Measurements from ENCODE around the gene TMEM30B. TPM values are rescaled to one million over a fixed set of nuclear protein-coding genes. Genes with fewer than 3 reads are reported as not detected.

TMEM30B gene
- total RNA-seq, 2 donors from 2014 or later, result 27.3 to 50.2 TPM

DNA sequence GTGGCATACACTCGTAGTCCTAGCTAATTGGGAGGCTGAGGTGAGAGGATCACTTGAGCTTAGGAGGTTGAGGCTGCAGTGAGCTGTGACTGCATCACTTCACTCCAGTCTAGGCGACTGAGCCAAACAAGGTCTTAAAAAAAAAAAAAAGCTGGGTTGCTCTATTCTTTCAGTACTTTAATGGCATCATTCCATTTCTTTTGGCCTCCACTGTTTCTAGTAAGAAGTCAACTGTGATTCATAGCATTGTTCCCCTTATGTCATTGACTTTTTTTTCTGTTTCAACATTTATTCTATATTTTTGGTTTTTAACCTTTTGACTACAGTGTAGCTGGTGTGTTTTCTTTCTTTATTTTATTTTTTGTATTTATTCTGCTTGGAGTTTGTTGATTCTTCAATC is 23.6 kb upstream of the TMEM30B start:
- intact Hi-C loops (cut with DNase I), result no loop called here
- DNase-seq (ENCODE audit: low spot score), result no peak

DNA sequence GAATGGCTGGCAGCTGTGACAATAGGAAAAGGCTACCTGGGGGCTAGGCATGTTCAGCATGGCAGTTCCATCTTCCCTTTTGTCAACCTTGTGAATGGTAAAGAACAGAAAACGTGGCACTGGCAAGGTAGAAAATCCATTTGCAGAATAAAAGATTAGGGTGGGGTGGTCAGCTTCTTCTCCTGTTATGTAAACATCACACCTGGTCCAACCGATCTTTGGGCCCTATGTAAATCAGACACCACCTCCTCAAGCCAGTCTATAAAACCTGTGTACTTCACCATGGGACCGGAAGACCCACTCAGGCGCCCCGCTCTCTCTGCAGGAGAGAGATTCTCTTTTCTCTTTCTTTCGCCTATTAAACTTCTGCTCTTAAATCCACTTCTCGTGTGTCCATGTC is 19.6 kb upstream of the TMEM30B start:
- no peak for DNase-seq (ENCODE audit: low spot score)
- intact Hi-C loops (cut with DNase I), result no loop called here

- intact Hi-C loops (cut with DNase I), result no loop called here
- DNase-seq (ENCODE audit: low spot score), result no peak
Observed at GRCh38 chr14:61300209-61300608, 19.1 kb upstream of the TMEM30B start.

DNA sequence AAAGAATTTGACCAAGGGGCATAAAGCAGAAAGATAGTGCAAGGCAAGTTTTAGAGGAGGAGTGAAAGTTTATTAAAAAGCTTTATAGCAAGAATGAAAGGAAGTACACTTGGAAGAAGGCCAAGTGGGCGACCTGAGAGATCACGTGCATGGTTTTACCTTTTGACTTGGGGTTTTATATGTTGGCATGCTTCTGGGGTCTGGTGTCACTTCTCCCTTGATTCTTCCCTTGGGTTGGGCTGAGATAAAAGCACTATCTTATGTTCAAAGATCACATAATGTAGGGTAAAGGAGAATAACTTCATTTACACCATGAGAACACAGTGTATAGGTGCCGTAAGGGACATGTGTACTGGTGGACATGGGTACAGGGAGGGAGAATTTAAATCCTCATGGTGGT is 17.7 kb upstream of the TMEM30B start:
- intact Hi-C loops (cut with DNase I), result no loop called here
- DNase-seq (ENCODE audit: low spot score), result no peak

DNA sequence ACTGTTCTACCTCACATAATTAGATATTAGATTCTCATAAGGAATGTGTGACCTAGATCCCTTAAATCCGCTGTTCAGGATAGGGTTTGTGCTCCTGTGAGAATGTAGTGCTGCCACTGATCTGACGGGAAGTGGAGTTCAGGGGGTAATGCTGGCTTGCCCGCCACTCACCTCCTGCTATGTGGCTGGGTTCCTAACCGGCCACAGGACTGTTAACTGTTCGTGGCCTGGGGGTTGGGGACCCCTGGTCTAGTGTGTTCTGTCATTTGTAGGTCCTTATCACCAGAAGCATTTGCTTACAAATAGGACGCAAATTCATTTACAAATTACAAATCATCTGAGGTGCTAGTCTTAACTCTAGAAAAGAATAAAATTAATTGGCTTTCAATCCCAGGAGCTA is 16.4 kb upstream of the TMEM30B start:
- intact Hi-C loops (cut with DNase I), result no loop called here
- no peak for DNase-seq (ENCODE audit: low spot score)

DNA sequence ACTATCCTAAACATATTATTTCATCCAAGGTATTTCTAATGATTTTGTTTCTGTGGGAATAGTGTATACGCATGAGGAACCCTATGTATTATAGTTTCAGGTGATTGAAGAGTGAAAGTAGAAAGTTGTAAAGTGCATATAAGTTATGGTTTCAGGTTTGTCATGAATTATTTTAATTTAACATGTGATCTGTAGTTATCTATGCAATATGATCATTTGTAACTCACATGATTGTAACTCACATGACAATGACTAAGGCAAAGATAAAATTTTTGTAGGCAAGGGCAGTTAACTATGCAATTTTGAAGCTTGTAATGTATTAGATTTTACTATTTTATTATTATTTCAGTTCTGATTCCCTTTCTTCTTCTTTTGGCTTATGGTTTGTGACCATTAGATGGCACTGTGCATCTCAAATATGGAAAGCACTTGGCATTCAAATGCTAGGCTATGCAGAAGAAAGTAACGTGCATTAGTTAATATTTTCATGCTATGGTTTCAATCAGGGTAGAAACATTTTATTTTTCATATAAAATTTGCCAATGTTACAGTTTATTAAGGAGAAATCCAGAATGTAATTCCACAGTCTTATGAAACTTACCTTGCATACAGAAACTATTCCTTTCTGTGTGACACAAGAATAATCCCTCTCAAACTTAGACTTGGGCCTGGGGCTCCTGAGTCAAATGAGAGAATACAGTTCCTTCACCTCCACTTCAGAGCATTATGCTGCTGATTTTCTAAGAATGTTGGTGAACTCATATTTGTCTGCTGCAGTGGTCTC is 15.8 kb upstream of the TMEM30B start:
- no peak for DNase-seq (ENCODE audit: low spot score)
- intact Hi-C loops (cut with DNase I), result no loop called here

- DNase-seq (ENCODE audit: low spot score), result no peak
- intact Hi-C loops (cut with DNase I), result no loop called here
Observed at GRCh38 chr14:61296151-61296550, 15.0 kb upstream of the TMEM30B start.

DNA sequence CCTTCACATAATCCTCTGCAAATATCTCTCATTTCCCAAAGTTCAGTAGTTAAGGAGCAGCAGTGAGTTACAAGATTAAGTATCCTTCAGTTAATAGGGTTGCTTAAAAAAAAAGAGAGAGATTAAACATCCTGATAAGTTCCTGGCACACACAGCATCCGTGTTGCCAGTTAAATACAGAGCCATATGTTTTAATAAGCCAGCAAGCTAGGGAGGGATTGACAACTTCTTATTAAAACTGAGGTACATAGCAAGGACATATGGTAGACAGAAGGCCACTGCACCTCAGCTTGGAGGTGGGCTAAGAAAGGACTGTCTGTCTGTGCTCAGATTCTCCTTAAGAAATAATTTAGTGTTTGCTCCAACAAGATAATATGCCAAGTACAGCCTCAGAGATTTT is 9.6 kb upstream of the TMEM30B start:
- intact Hi-C loops (cut with DNase I), result no loop called here
- no peak for DNase-seq (ENCODE audit: low spot score)

DNA sequence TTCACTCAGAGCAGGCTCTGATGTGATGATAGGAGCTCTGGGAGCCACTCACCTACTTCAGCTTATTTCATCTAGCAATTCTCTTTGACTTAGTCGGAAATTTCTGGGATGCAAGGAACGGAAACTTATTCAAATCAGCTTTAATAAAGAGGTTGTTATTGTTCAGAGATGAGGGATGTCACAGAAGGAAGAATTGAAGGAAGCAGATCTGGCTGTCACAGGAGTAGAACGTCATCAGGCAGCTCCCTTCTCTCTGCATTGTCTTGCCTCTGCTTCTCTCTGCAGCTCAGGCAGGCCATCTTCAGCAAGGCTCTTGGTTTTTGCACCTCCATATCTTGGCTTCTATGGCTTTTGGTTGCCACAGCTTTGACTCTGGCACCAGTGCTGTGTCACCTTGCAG is 7.6 kb upstream of the TMEM30B start:
- intact Hi-C loops (cut with DNase I), result no loop called here

GRCh38 chr14:61288228-61288627 is 7.1 kb upstream of the TMEM30B start:
- intact Hi-C loops (cut with DNase I), result no loop called here
- no peak for DNase-seq (ENCODE audit: low spot score)

More for the DNA sequence above, 7.6 kb upstream of the TMEM30B start:
- no peak for DNase-seq (ENCODE audit: low spot score)

DNA sequence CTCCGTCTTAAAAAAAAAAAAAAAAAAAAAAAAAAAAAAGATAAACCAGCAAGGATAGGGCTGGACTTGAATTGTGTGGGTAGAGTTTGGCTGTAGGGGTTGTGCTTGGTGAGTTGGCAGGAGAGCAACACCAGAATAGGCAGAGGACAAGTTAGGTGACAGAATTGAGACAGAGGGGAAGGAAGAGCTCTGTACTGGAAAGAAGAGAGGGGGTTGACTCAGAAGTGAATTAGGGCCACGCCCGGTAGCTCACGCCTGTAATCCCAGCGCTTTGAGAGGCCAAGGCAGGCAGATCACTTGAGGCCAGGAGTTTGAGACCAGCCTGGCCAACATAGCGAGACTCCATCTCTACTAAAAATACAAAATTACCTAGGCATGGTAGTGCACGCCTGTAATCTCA is 6.1 kb upstream of the TMEM30B start:
- no peak for DNase-seq (ENCODE audit: low spot score)
- intact Hi-C loops (cut with DNase I), result no loop called here

DNA sequence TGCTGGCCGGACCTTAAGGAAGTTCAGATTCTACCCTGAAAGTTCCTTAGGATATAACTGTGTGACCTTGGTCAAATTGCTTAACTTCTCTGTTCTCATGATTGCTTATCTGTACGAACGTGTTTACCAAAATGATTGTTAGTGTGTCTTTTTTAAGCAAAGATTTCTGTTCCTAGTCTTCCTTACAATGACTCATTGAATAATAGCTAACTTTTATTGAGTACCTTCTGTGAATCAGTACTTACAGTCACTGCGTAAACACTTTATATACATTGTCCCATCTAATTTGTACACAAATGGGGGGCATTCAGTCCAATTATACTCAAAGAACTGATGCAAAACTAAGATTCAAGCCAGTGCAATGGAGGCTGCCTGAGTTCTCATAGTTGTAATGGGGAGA is 4.2 kb upstream of the TMEM30B start:
- intact Hi-C loops (cut with DNase I), result no loop called here
- no peak for DNase-seq (ENCODE audit: low spot score)

- intact Hi-C loops (cut with DNase I), result no loop called here
- no peak for DNase-seq (ENCODE audit: low spot score)
Observed at GRCh38 chr14:61284001-61284400, 2.9 kb upstream of the TMEM30B start.

- intact Hi-C loops (cut with DNase I), result no loop called here
- no peak for DNase-seq (ENCODE audit: low spot score)
Observed at GRCh38 chr14:61282746-61283145, 1.6 kb upstream of the TMEM30B start.

GRCh38 chr14:61281948-61282275 is 774 bp upstream of the TMEM30B start:
- DNase-seq (ENCODE audit: low spot score), result no peak
- intact Hi-C loops (cut with DNase I), result no loop called here

DNA sequence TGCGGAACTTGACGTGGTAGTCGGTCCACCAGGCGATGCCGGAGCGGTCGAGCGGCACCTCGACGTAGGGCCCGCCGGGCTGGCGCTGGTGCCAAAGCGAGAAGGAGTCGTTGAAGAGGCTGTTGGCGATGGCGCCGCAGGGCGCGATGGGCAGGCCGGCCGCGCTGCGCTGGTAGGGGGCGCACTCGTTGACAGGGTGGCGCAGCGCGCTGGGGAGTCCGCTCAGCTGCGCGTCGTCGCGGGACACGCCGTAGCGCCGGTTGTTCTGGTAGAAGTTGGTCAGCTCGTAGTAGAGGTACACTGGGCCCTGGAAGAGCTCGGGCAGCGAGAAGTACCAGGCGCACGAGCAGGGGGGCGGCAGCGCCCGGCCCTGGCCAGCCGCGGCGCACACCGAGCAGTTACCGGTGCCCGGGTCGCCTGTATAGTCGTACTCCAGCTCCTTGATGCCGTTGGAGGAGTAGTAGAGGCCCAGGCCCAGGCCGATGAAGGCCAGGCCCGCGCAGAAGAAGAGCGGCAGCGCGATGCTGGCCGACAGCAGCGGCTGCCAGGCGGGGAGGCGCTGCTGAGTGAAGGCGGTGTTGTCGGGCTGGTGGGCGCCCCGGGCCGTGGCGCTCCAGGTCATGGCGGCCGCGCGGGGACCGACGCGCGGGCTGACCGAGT is 482 bp downstream of the TMEM30B start:
- peak; percentile 89 for DNase-seq (ENCODE audit: low spot score)
- intact Hi-C loops (cut with DNase I), result no loop called here

DNA sequence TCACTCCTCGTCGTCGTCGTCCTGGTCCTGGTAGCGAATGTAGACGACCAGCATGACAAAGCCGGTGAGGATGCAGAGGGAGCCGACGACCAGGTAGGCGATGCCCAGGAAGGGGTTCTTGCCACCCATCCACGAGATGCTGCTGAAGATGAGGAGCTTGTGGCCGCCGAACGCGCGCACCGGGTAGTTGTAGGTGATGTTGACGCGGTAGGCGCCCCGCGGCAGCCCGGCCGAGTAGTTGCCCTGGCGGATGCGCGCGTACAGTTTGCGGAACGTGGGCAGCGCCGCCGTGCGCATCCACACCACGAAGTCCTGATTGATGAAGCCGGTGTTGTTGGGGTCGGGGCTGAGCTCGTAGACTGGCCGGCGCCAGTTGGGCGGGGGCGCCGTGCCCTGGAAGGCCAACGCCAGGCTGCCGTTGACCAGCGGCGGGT is 1.0 kb downstream of the TMEM30B start:
- DNase-seq (ENCODE audit: low spot score), result no peak
- intact Hi-C loops (cut with DNase I), result no loop called here

GRCh38 chr14:61279082-61279481 is 2.1 kb downstream of the TMEM30B start:
- DNase-seq (ENCODE audit: low spot score), result no peak
- intact Hi-C loops (cut with DNase I), result no loop called here

GRCh38 chr14:61277784-61278183 is 3.4 kb downstream of the TMEM30B start:
- no peak for DNase-seq (ENCODE audit: low spot score)
- intact Hi-C loops (cut with DNase I), result no loop called here

DNA sequence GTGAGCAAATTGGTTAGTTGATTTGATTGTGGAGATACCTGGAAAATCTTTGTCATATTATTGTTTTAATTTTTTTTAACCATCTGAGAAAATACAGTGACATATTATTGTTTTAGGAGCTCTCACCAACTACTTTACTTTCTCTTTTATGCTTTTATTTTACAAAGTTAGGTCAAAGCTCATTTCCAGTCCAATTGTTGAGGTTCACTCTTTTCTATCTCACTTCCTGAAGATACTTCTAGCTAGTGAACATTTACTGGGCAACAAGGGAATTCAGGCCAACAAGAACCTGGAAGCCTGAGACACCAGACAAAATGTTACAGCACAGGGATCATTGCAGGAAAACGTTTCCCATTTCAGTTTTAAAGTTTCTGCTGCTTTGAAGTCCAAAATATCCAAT is 3.9 kb downstream of the TMEM30B start:
- intact Hi-C loops (cut with DNase I), result no loop called here
- DNase-seq (ENCODE audit: low spot score), result no peak

- intact Hi-C loops (cut with DNase I), result no loop called here
- DNase-seq (ENCODE audit: low spot score), result no peak
Observed at GRCh38 chr14:61271552-61271951, 9.6 kb downstream of the TMEM30B start.
